ENCODE results near the gene CTSZ. TPM values are rescaled to one million over a fixed set of nuclear protein-coding genes. Genes with fewer than 3 reads are reported as not detected.

The CTSZ gene
- total RNA-seq, 1 donor, result 79.9 TPM

DNA sequence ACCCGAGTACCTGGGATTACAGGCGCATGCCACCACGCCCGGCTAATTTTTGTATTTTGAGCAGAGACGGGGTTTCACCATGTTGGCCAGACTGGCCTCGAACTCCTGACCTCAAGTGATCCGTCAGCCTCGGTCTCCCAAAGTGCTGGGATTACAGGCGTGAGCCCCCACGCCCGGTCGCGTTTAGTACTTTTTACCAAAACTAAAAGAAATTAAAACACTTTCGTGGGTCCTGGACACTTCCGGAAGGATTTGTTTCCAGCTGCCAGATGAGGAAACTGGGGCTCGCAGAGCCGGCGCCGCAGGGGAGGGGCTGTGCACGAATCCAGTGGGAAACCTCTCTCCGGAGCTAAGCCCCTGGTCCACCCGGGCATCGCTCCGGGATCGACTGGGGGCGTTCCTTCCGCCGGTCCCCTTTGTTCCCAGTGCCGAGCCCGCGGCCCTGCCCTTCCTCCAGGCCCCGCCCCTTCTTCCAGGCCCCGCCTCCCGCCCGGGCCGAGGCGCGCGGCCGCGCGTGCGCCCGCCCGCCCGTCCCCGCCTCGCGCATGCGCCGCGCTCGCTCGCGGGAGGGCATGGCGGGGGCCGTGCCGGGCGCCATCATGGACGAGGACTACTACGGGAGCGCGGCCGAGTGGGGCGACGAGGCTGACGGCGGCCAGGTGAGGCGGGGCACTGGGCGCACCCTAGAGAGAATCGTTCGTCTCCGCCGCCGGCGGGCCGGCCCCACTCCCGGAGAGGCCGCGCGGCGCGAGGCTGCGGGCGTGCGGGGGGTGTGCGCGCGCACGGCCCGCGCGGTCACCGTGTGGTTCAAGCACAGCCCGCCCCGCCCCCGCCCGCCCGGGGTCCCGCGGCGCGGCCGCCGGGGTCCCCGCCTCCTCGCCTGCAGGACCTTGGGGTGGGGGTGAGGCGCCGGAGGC lies 26.1 kb downstream of the CTSZ start, which contains the start of gene NELFCD:
TSS of gene NELFCD (plus strand) at position 546 of the 917 bp plus-strand sequence. CDS start at position 600, 54 bp downstream.
- DNase-seq (ENCODE audit: low read depth), result peak; percentile 85
- TF ChIP-seq, protein P1, sequence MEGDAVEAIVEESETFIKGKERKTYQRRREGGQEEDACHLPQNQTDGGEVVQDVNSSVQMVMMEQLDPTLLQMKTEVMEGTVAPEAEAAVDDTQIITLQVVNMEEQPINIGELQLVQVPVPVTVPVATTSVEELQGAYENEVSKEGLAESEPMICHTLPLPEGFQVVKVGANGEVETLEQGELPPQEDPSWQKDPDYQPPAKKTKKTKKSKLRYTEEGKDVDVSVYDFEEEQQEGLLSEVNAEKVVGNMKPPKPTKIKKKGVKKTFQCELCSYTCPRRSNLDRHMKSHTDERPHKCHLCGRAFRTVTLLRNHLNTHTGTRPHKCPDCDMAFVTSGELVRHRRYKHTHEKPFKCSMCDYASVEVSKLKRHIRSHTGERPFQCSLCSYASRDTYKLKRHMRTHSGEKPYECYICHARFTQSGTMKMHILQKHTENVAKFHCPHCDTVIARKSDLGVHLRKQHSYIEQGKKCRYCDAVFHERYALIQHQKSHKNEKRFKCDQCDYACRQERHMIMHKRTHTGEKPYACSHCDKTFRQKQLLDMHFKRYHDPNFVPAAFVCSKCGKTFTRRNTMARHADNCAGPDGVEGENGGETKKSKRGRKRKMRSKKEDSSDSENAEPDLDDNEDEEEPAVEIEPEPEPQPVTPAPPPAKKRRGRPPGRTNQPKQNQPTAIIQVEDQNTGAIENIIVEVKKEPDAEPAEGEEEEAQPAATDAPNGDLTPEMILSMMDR (IDR thresholded peaks at IDR 0.05; ENCODE audit: insufficient read depth, low read depth, low read length), result no peak

DNA sequence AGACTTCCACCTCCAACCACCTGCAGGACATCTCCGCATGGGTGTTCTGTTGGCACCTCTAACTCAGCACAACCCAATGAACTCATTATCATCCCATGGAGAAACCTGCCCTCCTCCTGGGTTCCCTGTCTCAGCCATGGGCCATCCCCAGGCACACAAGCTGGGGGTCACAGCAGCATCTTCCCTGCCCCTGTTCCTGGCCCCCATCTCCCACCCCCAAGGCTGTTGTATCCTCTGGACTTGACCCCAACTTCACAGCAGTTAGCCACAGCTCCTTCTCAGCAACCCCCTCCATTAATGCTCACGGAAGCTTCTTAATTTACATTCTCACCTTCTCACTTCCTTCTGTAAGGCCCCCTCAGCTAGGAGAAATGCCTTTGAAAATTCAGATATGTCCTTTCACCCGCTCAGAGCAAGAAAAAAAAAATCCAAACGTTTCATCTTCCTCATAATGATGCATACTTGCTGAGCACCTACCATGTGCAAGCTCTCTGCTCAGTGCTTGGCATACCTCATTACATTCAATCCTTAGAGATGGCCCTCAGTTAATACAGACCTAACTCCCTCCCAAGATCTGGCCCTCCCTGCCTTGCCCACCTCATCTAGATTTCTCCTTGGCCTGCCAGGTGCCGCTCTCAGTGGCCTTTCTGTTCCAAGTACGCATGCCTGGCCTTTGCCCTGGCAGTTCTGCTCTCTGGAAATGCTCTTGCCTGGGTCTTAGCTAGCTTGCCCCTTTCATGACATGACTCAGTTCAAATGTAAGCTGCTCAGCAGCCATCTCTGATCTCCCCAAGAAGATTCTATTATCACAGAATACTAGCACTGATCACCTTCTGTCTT lies 28.5 kb downstream of the CTSZ start:
- TF ChIP-seq, protein P1 (IDR thresholded peaks at IDR 0.05; ENCODE audit: insufficient read depth, low read depth, low read length), result no peak
- DNase-seq (ENCODE audit: low read depth), result no peak
- H3K4me3 ChIP-seq (ENCODE audit: low read depth, low read length), result no peak overlapping the region

More for the DNA sequence above, 26.1 kb downstream of the CTSZ start, which contains the start of gene NELFCD:
- peak within 1 kb of the TSS; percentile 77 for H3K4me3 ChIP-seq (ENCODE audit: low read depth, low read length)

DNA sequence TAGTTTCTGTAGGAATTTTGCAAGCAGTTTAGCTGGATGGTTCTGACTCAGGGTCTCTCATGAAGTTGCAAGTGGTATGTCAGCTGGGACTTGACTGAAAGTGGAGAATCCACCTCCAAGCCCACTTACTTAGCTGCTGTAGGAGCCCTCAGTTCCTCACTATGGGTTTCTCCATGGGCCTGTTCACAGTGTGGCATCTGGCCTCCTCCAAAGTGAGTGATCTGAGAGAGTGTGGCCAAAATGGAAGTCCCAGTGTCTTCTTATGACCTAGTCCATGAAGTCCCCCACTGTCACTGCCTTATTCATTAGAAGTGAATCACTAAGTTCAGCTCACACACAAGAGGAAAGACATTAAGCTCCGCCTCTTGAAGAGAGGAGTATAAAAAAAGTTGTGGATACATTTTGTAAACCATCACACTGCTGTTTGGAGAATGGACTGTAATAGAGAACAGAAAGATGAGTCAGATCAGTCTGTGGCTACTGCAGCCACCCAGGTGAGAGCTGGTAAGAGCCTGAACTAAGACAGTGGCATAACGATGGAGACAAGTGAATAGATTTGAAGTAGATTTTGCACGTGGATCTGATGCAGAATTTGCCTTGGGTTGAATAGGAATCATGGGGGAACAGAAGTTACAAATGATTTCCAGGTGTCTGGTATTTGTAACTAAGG lies 30.9 kb downstream of the CTSZ start:
- TF ChIP-seq, protein P1 (IDR thresholded peaks at IDR 0.05; ENCODE audit: insufficient read depth, low read depth, low read length), result no peak
- DNase-seq (ENCODE audit: low read depth), result no peak
- H3K4me3 ChIP-seq (ENCODE audit: low read depth, low read length), result no peak overlapping the region

DNA sequence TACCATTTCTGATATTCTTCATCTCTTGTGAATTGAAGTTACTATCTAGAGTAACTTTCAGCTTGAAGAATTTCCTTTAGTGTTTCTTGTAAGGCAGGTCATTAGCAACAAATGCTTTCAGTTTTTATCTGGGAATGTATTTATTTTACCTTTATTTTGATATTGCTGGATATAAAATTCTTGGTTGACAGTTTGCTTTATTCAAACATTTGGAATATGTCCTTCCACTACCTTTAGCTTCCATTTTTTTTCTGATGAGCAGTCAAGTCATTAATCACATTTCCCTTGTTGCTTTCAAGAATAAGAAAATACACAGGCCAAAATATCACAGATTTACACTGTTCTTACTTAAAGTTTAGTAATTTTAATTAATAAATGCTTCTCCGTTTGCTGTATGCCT lies 31.7 kb downstream of the CTSZ start:
- no peak for DNase-seq (ENCODE audit: low read depth)
- TF ChIP-seq, protein P1 (IDR thresholded peaks at IDR 0.05; ENCODE audit: insufficient read depth, low read depth, low read length), result no peak
- H3K4me3 ChIP-seq (ENCODE audit: low read depth, low read length), result no peak overlapping the region

DNA sequence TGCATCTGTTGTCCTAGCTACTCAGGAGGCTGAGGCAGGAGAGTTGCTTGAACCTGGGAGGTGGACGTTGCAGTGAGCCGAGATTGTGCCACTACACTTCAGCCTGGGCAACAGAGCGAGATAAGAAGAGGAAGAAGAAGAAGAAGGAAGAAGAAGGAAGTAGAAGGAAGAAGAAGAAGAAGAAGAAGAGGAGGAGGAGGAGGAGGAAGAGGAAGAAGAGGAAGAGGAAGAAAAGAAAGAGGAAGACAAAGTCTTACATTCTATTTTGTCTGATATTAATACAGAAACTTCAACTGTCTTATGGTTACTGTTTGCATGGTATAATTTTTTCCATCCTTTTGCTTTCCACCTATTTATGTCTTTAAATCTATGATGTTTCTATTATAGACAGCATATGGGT lies 33.2 kb downstream of the CTSZ start:
- TF ChIP-seq, protein P1 (IDR thresholded peaks at IDR 0.05; ENCODE audit: insufficient read depth, low read depth, low read length), result no peak
- H3K4me3 ChIP-seq (ENCODE audit: low read depth, low read length), result no peak overlapping the region
- DNase-seq (ENCODE audit: low read depth), result no peak

DNA sequence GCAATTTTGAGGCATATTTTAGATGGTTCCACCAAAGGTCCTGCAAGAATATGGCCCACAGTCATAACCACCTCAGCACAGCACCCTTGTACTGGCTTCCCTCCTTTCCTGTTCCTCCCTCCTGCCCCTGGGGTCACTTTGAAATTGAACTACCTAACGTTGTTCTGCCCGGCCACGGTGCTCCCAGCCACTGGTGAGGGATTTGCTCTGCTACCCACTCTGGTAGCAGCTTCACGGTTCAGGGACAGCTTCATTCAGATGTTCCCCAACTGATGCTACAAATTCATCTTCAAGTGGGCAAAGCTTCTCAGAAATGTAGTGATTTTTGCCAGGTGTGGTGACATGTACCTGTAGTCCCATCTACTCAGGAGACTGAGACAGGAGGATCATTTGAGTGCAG lies 33.9 kb downstream of the CTSZ start:
- no peak overlapping the region for H3K4me3 ChIP-seq (ENCODE audit: low read depth, low read length)
- TF ChIP-seq, protein P1 (IDR thresholded peaks at IDR 0.05; ENCODE audit: insufficient read depth, low read depth, low read length), result no peak
- DNase-seq (ENCODE audit: low read depth), result no peak

Data from fibroblast of villous mesenchyme (primary cell).